Endothelial cell of hepatic sinusoid (primary cell): Measurements from ENCODE around the gene PIK3R5.

ENCODE experiments used
- in situ Hi-C: cut with HindIII; loops from 2 replicates; pipeline ENCODE4 v1.10.0; 2017; ENCODE audit warnings: low sequenced_read_pairs

Gene PIK3R5

DNA sequence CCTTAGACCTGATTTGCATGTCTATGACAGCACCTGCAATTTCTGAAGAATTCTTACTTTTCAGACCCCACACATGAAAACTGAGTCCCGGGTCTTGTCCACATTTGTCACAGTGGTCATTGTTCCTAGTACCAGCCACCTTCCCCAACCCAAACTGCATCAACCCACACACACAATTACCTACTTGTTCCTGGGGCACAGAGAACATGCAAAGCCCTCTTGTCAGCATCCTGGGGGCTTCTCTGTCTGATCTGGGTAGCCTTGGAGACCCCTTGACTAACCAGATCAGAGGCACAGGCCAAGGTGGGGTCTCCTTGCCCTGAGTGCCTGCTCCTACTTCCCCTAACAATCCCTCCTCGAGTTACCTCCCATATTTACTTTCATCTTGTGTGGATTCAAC, 61.3 kb downstream of the PIK3R5 start:
- in situ Hi-C loops: no loop called here

DNA sequence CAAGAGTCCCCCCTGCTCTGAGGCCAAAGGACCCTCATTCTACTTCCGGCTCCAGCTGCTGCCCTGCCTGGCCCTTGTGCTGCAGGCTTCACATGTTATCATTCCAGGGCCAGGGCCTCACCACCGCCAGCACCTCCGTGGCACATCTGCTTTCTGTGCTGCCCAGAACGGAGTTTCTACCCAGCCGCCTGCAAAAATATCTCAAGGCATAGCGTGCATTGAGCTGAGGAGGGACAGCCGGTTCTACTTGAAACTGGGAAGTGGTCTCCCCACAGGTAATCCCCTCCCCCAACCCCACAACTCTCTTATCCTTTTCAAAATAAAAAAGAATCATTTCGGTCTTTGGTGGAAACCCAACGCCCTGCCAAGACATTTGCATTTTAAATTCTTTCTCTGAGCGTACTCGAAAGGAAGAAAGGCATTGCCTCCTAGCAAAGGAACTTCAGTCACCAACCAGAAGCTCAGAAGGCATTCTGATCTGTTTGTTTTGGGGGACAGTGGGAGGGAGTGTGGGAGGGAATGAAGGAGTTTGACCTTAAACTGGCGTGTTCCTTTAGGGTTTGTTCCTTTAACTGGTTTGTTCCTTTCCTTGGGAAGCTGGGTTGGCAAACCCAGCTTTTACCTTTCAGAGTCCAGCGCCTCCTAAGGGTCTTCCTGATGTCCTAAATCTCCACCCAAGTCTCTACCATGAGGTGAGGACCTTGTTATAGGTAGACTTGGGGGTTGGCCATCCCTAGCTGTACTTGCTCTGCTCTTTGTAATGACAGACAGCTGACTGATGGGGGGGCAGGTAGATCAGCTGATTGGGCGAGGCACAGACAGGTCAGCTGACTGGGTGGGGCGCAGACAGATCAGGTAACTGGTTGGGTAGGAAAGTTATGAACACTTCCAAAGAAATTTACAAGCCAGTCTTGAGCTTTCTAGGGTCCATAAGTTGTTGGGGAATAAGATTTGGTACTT, 64.6 kb downstream of the PIK3R5 start:
- in situ Hi-C loops: no loop called here

DNA sequence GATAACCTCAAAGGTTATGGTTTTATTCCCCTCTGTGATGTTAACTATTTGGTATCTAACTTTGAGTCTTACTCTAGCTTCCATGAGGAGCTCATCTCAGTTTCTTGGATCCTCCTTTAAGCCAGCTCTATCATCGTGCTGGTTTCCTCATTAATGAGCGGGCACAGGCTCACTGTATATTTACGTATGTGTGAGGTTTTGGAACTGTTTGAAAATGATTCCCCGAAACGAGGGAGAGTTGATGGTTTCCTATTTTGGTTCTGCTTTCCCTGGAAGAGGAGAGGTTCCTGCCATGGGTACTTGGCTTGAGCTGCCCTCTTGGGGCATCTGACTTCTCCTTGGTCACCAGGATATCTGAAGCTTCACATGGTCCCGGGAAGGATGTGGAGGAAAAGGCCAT, 65.3 kb downstream of the PIK3R5 start:
- in situ Hi-C loops: no loop called here

DNA sequence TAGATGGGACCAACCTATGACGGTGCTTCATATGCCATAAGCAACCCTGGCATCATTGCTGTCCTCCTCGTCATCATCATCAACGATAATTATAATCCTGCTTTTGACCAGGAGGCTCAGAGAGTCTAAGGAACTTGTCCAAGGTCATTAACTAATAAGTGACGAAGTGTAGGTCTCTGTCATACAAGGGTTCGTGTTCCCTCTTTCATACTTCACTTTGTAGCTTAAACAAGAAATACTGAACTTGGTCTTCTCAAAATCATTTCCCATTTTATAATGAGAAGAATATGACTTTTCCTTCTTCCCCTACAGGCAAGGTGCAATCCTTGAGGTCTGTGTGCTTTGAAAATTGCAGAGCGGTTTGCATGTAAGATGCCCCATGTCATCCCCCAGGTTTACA, 66.9 kb downstream of the PIK3R5 start:
- in situ Hi-C loops: no loop called here

DNA sequence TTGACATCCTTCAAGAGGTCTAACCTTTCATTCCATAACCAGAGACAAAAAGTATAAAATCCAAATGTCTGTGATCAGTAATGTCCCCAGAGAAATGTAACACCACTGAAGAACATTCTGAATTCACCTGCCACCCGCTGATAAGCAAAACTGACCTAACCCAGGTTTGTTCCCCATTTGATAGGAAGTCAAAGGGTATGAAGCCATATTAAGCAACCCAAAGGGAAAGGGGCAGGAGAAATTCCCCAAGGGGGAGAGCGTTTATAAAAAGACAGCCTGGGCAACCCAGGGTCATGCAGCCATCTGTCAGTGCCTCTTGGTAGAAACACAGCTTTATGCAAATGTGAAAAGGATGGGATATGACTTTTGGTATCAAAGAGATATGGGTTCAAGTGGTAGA, 67.4 kb downstream of the PIK3R5 start:
- in situ Hi-C loops: no loop called here

DNA sequence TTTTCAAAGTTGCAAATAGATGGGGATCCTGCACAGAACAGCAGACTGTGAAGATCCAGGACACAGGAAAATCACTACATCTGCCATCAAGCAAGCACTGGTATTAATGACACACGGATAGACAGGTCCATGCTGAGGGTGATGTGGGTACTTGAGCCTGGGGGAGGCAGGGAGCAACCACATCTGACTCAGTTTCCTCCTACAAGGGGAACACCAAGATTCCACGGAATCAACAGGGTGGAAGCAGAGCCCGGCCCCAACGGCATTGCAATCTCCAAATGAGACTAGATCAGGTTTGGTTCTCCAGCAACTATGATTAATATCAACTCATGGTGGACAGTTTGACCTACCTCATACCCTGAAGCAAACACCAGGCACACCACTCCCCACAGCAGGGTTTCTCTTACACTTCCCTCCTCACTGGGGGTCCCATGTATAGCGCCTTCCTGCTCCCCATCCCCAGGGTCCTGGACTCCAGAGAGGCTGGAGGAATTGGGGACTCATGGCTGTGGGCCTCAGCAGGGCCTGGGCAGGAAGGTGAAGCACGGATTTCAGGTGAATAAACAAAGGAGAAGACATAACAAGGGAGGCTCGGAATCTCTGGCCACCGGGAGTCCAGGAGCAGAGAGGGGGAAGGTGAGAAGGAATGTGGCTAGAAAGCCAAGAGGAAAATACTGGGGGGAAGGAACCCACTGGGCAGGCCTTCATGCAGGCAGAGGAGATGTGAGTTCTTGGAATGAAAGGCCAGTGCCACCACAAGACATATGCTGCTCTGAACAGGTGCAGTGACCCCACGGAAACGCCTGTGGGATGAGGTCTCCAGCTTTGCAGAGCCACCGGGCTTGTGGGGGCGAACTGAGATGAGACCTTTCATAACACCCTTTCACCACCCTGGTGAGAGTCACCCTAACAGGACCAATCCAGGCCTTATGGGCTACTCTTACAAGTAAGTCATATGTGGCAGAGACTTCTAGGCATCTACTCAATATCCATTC, 68.6 kb downstream of the PIK3R5 start:
- in situ Hi-C loops: no loop called here

DNA sequence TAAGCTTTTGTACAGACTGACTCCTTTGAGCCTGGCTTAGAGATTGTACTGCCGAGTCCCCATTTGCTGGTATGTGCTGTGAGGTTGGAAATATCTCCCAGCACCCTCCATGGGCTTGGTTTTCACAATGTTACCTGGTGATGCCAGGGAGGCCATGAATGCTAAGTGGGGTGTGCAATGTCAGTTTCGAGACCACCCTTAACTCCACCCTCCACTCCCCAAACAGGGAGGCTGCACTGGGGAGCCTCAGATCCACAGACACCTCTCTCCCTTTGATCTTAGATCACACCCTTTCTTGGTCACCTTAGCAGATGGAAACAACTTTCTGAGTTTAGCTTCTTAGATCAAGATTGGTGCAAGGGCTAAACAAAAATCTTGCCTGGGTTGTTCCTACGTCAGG, 69.4 kb downstream of the PIK3R5 start:
- in situ Hi-C loops: no loop called here

DNA sequence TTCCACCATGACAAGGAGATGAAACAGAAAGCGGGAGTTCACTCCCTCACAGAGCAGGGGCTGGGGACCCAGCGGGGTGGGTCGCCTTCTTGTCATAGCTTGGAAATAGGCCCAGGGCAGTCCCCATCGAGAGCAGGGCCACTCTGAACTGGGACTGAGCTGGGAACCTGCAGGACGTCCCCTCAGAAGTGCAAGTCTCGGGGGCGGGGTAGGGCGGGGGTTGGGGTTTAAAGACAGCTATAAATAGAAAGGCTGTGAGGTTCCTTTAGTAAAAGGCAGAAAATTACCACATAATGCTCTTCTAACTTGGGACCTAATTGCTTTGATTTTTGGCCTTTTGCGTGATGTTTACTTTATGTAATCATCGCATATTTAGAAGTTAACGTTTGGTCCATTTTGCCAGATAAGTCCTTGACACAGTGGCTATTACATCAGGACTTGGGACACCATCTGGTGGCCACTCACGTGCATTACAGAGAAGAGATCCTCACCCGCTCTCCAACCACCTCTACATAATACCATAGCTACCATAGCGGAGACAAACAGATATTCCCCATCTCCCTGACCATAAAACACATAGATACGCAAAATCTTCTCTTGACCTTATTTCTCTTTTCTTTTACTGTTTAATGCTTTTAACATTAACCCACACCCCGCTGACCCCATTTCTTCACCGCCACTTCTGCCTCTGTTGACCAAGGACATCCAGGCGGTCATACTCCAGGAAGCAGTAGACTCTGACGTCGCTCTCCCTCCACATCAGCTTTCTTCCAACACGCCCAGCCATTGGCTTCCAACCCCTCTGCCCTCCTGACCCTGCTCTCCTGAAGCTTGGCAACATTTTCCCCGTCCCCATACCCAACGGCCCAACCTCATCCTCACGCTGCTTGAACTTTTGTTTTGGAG, 70.6 kb downstream of the PIK3R5 start:
- in situ Hi-C loops: no loop called here

DNA sequence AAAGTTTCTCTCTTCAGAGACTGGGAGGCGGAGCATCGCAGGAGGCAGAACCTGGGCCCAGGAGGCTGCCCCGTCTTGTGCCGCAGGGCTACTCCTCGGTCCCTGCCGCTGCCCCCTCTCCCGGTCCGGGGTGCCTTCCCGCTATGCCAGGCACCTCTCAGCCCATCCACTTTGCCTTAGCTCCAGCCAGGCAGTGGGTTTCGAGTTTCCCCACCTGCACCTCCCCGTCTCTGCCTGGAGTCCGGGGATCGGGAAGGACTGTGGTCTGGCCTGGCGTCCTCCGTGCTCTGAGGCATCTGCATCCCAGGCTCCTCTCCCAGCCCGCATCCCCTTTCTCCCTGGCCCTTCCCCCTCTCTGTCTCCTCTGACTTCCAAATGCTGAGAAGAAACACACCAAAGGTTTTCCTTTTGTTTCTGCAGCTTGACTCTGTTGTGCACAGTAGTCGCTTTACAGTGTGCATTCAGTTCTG, 71.3 kb downstream of the PIK3R5 start:
- in situ Hi-C loops: no loop called here

DNA sequence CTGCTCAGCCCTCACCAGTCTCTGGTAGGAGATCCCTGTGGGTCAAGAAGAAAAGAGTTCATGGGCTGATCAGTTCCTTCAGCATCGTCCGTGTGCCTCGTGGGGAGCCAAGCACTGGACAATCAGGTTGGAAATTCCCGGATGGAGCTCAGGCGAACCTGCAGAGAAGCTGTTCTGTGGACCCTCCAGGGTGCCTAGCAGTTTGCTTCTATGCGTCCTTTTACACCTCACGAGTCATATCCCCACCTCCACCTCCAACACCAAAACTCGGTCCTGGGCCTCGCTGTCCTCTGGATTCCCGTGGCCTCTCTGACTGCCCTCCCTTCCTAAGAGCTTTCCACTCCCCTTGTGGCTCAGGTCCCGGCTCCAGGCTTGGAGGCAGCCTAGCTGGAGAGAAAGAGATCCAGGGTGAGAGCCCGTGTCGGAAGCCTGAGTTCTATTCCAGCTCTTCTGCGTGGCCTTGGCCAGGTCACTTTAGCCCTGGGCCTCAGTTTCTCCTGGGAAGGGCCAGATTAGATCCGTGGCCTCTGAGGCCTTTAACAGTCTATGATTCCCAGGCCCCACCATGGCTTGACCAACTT, 71.8 kb downstream of the PIK3R5 start:
- in situ Hi-C loops: no loop called here

DNA sequence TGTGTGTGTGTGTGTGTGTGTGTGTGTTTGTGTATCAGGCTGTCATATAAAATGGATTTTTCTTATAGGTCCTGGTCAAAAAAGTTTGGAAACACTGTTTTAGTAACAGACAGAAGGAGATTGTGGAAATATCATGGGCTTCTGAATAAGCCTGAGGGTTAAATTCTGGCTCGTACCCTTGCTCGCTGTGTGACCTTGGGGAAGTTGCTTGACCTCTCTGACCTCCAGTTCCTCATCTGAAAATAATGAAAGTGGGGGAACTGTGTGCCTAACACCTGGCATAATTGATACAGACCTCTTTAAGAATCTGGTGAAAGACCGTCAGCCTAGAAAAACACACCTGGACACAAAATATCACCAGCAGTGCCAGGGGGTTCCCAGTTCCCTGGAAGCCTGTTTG, 72.4 kb downstream of the PIK3R5 start:
- in situ Hi-C loops: no loop called here

DNA sequence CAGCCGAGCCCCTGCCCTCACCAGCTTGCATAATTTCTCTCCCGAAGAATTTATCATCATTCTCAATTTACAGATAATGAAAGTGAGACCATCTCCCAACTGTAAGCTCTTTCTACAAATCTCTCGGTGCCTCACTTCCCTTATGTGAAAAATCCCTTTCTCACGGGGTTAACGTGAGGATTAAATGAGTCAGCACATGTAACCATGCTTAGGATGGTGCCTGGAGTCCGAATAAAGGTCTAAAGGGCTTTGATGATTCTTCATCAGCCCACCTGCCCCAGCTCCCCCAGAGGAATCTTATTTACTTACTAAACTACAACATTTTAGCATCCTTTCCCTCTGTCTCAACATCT, 73.2 kb downstream of the PIK3R5 start:
- in situ Hi-C loops: no loop called here

DNA sequence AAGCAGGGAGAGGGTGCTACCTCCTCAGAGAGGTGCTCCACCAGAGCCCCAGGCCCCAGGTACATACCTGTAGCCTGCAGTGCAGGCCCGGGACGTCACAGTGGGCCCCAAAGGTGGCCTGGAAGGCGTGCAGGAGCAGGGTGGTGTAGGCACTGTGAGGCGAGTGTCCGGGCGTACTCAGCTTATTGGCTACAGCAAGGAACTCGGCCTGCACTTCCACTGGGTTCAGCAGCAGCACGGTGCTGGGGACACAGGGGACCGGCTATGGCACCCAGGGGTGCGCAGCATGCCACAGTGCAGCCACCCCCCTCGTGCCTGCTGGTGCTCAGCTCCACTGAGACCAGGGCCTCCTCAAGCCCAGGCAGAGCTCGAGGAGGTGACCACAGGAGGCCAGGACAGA, 74.8 kb downstream of the PIK3R5 start:
- in situ Hi-C loops: no loop called here

DNA sequence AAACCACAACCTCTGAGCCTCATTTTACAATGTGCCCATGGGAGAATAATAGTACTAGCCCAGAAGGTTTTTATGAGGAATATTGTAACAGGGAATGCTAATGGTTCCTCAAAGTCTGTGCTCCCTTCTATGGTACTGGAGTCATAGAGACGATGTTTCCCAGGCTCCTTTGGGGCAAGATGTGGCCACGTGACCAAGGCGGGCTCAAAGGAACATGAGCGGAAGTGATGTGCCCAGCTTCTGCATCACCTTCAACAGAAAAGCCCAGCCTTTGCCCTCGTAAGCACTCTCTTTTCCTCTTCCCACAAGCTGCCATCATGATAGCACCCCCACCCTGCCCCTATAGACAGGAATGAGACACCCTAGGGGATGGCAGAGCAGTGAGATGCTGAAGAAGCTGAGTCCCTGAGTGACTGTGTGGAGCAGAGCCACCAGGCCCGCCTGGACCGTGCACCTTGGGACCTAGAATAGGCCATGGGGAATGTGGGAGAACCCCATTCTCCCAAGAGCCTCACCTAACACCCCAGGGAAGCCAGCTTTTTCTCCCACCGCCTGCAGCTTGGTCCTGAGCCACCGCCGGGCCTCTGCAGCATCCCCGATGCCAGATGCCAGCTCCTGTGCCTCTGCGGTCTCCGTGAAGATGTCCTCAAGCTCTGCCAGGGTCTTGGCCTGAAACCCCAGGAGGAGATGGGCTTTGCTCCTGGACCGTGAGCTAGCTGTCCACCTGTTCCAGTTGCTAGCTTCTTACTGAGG, 75.9 kb downstream of the PIK3R5 start:
- in situ Hi-C loops: no loop called here

DNA sequence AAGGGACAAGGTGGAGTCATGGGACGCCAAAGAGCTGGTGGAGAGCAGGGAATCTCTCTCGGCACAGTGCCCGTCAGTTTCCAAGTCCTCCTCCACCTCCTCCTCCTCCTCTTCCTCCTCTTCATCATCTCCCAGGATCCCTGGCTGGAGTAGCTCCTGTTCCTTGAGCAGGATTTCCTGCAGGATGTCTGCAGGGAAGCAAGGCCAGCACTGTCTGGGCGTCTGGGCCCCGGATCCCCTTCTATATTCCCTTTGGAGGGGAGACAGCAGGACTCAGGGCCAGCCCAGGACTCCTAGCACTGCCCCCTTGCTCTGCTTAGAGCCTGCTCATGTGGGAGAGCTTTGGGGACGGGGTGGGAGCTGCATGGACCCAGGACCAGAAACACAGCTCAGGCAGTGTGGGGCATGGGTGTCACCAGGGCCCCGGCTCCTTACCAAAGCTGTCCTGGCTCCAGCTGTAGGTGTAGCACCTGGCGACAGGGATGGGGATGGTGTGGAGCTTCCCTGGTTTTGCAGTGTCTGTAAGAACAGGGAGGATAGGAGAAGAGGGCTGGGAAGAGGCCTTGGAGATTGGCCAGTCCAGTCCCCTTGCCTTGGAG, 76.7 kb downstream of the PIK3R5 start:
- in situ Hi-C loops: no loop called here

DNA sequence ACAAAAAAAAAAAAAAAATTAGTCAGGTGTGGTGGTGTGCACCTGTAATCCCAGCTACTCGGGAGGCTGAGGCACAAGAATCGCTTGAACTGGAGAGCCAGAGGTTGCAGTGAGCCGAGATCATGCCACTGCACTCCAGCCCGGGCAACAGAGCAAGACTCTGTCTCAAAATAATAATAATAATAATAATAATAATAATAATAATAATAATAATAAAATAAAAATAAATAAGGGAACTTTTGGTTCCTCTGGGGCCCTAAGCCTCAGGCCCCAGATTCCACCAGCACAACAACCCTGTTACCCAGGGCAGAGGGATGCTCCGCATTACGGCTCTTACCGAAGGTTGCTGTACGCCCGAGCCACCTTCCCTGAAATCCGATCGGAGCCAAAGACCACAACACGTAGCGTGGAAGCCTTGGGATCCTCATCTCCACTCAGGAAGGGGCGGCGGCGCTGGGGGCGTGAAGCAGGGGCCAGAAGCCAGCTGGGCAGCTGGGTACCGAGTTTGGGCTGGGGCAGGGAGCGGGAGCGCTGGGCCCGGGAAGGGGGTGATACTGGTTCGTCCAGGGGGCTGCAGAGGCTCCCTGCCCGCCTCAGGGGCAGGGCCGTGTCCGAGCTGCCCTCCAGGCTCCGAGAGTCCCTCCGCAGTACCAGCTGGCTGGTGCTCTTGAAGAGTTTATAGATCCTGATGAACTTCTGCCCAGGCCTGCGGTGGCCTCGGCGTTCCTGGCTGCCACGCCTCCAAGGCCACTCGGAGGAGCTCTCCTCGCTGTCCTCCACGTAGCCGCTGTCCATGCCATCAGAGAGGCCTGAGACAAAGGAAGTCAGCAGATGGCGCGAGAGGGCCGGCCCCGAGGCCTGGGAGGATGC, 77.4 kb downstream of the PIK3R5 start:
- in situ Hi-C loops: no loop called here

DNA sequence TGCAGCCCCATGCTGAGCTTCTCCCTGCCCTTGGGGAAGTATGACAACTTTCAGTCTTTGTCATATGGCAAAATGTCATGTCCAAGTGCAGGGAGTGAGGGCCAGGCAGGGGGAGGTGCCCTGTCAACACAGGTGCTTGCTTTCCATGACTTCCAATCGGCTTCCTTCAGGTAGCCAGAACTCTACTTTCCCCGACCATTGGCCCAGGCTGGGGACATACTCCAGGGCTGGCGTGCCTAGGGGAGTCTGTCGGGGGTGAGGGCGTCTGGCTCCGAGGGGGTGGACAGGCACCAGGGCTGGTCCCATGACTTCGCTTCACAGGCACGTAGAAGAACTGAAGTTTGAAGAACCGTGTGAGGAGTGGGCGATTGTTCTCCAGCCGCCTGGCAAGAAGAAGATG, 78.2 kb downstream of the PIK3R5 start:
- in situ Hi-C loops: no loop called here
